HK-2 (cell line): ENCODE data around the gene CBX2.

Source experiments
- DNase-seq: peaks from one replicate; pipeline ENCODE4 v3.0.0-alpha.2; 2018; ENCODE audit not compliant: unreplicated experiment

The CBX2 gene

DNA sequence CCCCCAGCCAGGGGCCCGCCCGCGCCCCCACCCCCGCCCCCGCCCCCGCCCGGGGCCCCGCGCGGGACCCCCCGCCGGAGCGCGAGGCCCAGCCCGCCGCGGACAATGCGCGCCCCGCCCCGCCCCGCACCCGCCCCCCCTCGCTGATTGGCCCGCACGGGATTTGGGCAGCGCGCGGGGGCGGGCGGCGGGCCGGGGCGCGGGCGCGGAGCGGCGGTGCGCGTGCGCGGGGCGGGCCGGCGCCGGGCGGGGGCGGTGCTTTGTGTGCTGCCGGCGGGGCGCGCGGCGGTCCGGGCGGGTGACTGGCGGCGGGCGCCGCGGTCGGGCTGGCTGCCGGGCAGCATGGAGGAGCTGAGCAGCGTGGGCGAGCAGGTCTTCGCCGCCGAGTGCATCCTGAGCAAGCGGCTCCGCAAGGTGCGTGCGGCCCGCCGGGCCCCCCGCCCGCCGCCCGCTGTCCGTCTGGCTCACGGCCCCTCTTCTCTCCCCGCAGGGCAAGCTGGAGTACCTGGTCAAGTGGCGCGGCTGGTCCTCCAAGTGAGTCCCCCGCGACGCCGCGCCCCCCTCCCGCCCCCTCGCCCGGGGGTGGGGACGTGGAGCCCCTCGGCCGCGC lies at the start of gene CBX2:
TSS of gene CBX2 (plus strand) at position 255 of the 610 bp plus-strand sequence. CDS start at position 343, 88 bp downstream.
- peak; percentile 80 for DNase-seq

DNA sequence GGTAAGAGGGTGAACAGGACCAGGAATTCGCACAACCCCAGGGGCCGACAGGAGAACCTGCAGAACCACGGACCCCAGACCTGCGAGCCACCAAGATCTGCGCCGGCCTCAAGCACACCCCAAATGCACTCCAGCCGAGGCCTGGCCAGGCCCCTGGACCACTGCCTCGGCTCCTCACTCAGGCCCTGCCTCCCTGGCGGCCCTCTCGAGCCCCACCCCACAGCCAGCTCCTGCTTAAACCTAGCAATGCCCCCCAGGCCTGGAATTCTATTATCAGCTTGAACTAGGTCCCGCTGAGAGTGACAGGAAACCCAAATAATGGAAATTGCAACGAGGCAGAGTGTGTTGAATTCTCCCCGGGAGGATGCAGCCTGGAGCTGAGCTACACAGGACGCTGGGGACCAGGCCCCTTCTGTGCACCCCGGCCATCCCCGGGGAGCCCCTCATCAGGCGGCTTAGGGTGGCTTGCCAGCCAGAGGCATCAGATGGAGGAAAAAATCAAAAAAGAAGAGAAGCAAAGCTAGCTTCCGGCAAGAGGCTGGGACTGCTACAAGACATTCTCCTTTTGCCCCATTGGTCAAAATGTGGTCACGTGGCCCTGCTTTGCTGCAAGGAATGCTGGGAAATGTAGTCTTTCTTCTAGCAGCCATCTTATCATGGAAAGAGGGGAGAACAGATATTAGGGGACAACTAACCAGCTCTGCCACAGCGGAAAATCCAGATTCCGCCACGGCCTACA lies 49.6 kb upstream of the CBX2 start:
- peak; percentile 68 for DNase-seq

- DNase-seq, result no peak
Measured at GRCh38 chr17:79728908-79729471, 49.0 kb upstream of the CBX2 start.

- DNase-seq, result no peak
Measured at GRCh38 chr17:79729761-79730160, 48.2 kb upstream of the CBX2 start.

DNA sequence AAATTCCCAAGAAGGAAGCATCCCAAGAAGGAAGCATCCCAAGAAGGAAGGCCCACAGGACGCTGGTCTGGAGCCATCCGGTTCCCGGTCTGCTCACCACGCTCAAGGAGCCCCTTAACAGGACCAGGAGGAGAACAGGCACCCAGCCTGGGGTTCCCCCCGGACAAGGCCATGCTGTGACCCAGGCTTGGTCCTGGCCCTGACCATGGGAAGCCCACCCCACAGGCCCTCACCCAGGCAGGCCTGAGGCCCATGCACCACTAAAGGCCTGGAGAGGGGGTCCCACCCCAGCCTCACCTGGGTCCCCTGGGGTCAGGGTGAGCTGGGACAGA lies 47.5 kb upstream of the CBX2 start:
- no peak for DNase-seq

GRCh38 chr17:79730769-79731483 lies 47.0 kb upstream of the CBX2 start, which contains the start of gene ENPP7:
ENPP7 (plus strand) TSS chr17:79730943; CDS start chr17:79731140, 197 bp downstream.
- no peak for DNase-seq

- DNase-seq, result no peak
Measured at GRCh38 chr17:79732254-79732653, 45.7 kb upstream of the CBX2 start.

DNA sequence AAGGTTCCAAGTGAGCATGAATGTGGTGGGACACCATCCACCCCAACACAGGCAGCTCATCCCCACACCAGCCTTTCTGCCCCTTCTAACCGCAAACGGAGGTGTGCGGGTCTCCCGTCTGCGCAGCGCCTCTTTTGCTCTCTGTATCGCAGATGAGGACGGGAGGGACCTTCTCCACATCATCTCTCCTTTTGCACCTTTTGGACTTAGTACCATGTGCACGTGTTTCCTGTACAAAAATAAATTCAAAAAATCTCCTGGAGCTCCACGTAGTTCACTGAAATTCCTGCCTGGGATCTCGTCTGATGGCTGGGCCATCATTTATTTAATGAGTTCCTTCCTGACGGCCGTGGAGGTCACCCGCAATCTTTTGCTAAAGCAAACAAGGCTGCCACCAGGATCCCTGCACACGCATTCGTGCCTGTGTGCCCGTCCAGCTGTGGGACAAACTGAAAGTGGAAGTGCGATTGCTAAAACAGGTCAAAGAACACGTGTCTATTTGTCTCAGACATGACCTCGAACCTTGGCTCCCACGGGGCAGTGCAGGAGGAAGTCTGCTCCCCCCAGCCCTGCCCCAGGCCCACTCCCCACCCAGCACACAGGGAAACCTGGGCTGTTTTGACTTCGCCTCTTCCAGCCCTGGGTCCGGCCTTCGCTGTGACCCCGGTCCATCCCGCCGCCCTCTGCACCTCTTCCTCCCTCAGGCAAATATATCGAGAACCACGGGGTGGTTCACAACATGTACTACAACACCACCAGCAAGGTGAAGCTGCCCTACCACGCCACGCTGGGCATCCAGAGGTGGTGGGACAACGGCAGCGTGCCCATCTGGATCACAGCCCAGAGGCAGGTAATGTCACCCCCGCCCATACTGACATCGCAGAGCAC lies 44.9 kb upstream of the CBX2 start:
- DNase-seq, result no peak

DNA sequence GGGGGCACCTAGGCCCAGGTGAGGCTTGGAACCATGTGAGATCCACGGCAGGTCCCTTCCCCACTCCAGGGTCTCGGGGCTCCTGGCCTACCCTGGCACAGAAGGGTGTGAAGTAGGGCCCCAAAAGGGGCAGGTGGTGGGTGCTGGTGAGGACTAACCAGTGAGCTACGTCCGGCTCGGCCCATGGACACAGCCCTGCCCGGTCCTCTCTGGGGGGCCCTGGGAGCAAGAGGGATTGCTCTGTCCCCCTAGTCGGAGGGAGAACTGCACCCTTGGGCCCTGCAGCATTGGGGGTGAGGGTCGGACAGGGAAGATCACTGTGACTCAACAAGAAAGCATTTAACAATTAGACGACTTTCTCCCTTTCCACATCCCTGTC lies 44.3 kb upstream of the CBX2 start:
- DNase-seq, result no peak

GRCh38 chr17:79735096-79735495 lies 42.9 kb upstream of the CBX2 start:
- DNase-seq, result no peak

DNA sequence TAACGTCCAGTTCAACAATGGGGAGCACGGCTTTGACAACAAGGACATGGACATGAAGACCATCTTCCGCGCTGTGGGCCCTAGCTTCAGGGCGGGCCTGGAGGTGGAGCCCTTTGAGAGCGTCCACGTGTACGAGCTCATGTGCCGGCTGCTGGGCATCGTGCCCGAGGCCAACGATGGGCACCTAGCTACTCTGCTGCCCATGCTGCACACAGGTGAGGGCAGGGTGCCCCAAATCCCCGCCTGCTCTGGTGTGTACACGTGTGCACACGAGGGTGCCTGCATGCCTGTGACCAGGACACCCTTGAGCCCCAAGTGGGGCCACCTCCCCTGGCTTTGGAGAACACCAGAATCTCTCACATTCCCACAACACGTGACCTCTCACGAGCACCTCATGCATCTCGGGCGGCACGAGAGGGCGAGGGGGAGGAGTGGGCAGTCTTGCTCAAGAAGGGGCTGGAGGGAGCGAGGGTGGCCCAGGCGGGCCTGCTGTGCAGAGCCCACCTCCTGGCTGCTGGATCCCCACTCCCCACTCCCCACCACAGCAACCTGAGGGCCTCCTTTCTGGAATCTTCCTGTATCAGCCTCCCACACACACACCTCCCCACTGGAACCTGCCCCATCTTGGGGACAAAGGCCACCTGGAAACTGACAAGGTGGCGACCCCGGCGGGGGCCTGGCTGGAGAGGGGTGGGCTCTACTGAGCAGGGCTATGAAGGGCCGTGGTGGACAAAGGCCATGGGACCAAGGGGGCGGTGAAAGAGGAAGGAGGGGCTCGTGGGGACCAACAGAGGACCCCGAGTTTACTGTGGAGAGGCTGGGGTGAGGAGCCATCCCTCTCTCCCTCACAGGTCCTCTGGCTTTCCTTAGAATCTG lies 40.7 kb upstream of the CBX2 start:
- DNase-seq, result no peak

GRCh38 chr17:79737922-79738578 lies 39.9 kb upstream of the CBX2 start:
- no peak for DNase-seq

GRCh38 chr17:79738643-79739042 lies 39.3 kb upstream of the CBX2 start:
- DNase-seq, result no peak

DNA sequence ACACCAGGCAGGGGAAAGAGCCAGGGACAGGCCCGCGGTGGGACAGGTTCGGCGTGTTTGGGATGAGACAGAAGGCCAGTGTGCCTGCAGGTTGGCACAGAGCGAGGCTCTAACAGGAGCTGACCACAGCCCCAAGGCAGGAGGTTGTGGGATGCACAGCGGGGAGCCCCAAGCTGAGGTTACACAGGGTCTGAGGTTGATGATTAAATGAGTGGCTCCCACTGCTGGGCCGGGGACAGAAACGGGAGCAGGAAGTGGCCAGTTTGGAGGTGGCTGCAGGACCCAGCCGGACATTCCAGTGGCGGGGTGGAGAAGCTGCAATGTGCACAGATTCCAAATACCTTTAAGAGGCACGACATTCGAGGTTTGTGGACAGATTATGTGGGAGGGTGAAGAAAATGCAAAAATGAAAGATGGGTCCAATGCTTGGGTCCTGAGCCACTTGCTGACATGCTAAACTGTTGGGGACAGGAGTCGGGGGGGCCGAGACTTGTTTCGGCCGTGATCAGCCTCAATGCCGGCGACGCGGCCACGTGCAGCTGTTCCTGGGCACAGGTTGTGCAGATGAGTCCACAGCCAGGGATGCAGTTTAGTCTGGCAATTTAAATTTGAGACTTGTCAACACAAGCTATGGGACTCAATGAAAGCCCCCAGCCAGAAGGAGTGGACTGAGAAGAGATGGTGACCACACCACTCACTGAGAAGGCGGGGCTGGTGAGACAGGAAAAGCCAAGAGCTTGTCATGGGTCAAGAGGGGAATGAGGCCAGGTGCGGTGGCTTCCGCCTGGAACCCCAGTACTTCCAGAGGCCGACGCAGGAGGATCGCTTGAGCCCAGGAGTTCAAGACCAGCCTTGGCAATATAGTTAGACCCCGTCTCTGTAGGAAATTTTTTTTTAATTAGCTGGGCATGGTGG lies 38.5 kb upstream of the CBX2 start:
- DNase-seq, result peak; percentile 75

DNA sequence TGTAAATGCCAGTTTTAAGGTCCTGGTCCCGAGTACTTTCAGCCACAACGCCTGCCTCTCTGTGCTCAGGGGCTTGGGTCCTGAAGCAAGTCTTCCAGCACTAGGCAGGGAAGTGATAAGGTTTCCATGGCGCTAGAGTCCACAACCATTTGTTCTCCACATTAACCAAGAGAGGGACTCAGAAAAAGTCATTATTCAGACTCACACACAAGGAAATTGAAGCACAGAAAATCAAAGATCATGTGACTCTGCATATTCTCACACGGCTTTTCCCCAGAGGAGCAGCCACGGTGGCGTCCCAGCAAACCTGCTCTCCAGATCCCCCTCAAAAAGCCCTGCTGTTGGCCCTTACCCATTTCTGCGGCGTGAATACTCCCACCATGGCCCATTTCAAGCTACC lies 37.5 kb upstream of the CBX2 start:
- DNase-seq, result no peak

DNA sequence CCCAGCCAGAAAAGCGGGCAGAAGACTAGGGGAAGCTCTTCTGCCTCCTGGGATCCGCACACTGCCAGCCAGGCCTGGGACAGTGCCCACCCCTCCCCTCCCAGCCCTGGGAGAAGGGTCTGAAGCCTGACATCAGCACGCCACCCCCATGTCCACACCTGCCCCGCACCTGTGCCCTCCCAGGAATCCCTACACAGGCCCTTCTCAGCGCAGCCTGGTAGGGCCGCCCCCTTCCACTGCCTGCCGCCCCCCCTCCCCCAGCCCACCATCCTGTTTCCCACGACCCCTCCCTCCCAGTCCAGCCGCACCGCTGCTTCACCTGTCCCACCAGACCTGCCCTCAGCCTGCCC lies 36.6 kb upstream of the CBX2 start:
- DNase-seq, result no peak

DNA sequence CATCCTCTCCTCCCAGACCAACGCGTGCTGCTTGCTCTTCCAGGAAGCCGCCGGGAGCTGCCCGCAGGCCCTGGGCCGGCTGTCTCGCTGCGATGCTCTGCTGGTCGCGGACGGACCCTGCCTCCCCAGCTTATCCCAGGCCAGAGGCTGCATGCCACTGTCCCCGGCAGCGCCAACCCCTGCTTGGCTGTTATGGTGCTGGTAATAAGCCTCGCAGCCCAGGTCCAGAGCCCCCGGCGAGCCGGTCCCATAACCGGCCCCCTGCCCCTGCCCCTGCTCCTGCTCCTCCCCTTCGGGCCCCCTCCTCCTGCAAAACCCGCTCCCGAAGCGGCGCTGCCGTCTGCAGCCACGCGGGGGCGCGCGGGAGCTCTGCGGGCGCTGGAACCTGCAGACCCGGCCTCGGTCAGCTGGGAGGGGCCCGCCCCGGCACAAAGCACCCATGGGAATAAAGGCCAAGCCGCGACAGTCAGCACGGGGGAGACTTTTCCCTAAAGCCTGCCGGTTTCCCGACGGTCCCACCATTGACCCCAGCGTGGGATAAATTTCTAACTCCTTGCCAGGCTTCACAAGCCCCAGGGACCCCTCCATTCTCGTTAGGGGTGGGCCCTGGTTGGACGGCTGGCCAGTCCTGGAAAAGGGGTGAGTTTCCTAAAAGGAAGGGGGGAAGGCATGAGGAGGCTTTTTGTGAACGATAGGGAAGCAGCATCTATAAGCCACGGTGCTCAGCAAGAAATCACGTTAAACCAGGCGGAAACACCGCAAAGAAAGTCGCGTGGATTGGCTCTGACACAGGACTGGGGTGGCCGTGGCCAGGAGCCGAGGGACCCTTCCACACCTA lies 36.0 kb upstream of the CBX2 start:
- peak; percentile 75 for DNase-seq

GRCh38 chr17:79742589-79742918 lies 35.4 kb upstream of the CBX2 start:
- DNase-seq, result no peak
